Stimulated activated CD8-positive, alpha-beta memory T cell treated with anti-CD3 and anti-CD28 coated beads, Interleukin-7, amount 100 ng/mL, for 1 hour (primary cell): Measurements from ENCODE around the gene NDRG2.

ENCODE experiments used
- DNase-seq, 2 donors: peaks; one replicate each; pipeline ENCODE4 v3.0.0-alpha.2; 2020; ENCODE audit warnings: low read depth in 2 of 2

The NDRG2 gene

GRCh38 chr14:21033133-21033698, 8.4 kb upstream of the NDRG2 start:
- DNase-seq = no peak

GRCh38 chr14:21032326-21033132, 7.7 kb upstream of the NDRG2 start:
- DNase-seq = no peak

DNA sequence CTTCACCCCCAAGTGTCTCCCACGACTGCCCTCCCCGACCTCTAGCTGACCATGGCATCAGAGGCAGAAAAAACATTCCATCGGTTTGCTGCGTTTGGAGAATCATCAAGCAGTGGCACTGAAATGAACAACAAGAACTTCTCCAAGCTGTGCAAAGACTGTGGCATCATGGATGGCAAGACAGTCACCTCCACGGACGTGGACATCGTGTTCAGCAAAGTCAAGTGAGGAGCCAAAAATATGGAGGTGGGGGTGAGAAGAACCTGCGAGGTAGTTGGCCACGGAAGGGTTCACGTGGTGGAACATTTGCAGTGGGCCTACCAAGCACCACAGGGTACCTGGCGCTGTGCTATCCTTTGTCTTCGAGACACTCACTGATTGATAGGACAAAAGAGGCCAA, 5.7 kb upstream of the NDRG2 start:
- no peak for DNase-seq

- no peak for DNase-seq
Measured at GRCh38 chr14:21029917-21030316, 5.1 kb upstream of the NDRG2 start, which contains the start of gene TPPP2. TSS of gene TPPP2 (plus strand) at chr14:21030217. CDS start at chr14:21030582, 365 bp downstream.

DNA sequence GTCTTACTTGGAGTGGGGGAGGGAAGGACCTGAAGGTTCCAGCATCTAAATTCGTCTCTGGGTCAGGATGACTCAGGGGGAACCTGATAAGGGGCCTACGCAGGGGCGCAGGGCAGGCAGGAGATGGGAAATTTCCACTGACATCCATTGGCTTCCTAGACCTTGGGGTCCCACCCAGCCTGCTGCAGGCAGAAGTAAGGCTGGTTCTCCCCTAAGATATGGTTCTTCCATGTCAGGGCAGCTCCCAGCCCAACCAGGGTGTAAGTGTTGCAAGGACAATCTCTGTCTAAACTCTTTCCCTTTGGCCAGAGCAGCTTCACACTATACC, 2.1 kb upstream of the NDRG2 start:
- DNase-seq = no peak

- no peak for DNase-seq
Measured at GRCh38 chr14:21026274-21026987, 1.6 kb upstream of the NDRG2 start.

DNA sequence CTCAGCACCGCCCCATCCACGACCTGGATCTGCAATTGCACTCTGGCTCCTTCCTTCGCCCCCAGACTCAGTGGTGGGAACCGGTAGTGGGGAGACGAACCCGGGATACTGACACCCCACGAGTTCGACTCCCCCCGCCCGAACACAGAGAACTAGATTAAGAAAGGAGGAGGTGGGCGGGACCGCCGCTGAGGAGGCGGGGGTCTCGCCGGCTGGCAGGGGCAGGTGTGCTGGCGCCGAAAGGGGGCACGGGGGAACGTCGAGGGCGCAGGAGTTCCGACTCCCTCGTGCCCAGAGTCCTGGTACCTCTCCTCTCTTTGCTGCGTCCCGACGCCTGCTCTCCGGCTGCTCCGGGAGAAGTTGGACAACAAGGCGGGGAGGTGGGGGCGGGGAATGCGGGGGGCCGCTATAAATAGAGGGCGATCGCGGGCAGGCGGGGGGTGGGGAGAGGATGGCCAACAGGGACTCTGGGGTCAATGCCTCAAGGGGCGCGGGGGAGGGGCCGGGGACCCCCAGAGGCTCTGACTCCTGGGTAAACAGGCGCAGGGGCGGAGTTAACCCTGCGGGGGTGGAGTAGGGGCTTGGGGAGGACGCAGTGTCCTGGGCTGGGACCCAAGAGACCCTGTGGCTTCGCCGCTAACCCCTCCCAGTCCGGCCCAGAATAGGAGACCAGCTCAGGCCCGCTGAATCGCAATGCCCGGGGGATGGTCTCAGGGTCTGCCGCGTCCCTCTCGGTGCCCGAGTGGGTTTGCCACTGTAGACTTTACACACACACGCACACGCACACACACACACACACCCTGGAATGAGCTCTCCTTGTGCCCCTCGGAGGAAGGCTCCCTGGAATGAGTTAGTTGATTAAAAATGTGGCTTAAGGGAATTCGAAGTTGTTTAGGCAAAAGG, 761 bp upstream of the NDRG2 start:
- no peak for DNase-seq

DNA sequence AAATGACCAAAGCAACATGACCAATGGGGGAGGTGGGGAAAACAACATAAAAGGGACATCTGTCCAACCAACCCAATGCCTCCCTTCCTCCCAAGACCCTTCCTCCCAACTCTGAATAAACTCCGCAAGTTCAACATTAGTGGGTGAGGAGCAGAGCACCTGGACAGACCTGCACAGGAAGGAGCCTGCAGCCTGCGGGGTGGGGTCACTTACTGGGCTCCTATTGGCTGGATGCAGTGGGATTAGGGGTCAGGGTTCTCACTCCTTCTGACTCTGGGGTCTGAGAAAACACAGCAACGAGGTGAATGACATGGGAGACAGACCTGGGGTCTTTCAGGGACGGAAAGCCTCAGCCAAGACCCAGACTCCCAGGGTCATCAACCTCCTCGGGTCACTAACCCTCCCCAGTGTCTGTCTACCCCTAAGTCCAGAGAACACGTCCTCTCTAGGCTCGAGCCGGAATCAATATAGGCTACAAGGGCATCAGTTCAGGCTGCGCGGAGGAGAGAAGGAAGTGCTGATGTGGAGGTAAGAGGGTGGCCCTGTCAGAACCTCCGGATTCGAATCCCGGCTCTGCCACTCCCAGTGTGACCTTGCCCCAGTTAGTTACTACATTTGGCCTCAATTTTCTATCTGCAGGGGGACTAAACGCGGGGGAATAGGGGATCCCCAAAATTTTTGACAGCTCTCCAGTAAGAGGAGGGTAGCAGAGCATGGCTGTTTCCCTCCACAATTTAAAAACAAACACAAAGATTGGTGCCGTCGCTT, 860 bp downstream of the NDRG2 start:
- DNase-seq = no peak

- DNase-seq = no peak
Measured at GRCh38 chr14:21023174-21023573, 1.7 kb downstream of the NDRG2 start.

DNA sequence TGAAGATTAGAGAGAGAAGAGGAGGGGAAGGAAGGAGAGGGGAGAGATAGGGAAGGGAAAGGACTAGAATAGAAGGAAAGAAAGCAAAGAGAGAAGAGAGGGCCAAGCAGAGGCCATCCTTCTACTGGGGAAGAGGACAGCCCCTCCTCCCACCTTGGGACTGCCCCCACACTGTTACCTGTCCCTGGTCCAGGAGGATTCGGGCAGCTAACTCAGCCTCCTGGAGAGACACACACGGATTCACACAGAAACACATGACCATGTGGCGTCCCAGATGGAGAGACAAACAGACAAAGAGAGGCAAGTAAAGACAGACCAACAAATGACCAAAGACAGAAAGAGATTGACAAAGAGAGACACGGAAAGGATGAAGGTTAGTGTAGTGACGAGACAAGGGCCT, 2.2 kb downstream of the NDRG2 start:
- no peak for DNase-seq

DNA sequence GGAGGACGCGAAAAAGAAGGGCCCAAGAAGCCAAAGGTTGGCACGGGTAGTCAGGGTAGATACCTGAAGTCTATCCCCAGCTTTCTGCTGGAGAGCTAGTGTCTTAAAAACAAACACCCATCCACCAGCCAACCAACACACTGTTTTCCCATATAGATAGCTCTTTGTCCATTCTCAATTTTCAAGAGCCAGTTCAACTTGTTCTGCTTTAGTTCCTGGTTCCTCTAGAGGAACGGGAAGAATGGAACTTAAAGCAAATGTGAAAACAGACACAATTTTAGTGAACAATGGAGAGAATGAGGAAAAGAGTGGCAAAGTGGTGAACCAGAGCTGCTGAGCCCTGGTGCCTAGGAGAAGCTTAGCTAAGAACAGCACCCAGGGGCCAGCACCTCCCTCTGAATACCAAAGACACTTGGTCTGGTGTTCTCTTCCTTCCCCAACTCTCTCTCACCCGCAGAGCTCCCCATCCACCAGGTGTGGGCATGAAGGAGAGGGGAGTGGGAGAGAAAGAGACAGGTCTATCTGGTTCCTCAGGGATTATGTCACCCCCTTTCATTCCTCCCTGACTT, 3.8 kb downstream of the NDRG2 start:
- no peak for DNase-seq

GRCh38 chr14:21019366-21019765, 5.5 kb downstream of the NDRG2 start:
- DNase-seq = no peak

- DNase-seq = no peak
Measured at GRCh38 chr14:21018781-21019180, 6.1 kb downstream of the NDRG2 start.

DNA sequence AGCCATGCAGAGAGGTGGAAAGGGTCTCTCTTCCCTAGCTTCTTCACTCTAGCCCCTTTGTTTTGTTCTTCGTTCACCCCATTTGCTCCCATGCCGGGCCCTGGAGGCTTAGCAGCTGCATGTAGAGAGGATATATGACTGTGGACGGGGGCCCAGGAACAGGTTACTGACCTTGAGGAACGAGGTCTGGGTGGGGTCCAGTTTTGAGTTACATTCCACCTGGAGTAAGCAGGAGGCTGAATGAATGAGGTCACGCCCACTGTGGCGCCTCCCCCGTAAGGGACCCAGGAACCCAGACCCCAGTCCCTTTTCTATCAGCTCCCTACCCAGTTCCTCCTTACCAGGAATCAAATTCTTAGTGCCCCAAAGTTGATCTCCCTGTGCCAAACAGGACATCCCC, 6.6 kb downstream of the NDRG2 start:
- no peak for DNase-seq

GRCh38 chr14:21017528-21018245, 7.2 kb downstream of the NDRG2 start:
- DNase-seq = no peak

DNA sequence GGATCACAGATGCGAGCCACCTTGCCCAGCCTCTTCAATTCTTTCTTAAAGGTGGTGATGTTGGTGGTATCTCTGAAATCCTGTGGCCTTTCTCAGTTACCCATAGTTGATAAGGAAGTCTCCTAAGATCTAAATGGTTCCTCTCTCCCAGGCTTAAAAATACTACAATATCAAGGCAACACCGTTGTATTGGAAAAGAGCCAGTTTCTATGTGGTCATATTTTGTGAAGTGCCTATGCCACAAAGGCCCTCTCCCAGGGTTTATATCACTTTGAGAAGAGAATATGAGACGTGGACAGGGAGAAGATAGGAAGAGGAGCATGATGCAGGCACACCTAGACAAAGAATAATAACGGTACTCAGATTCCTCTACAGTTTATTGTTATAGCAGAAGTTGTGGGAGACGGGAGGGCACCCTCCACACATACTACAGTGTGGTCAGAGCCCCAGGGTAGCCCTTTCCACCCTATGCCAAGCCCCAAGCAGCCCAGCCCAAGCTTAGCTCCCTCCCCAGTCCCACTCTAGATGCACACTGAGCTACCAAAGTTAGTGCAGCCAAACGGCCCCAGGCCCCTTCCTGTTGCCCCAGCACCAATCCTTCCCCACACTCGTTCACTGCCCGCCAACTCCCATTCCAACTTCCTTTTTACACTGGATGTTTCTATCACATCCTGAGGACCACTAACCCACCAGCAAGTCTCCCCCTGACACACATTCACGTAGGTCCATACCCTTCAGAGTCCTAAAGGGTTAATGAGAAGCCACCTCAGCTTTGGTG, 8.3 kb downstream of the NDRG2 start:
- no peak for DNase-seq

GRCh38 chr14:21015312-21015711, 9.5 kb downstream of the NDRG2 start:
- DNase-seq = no peak

DNA sequence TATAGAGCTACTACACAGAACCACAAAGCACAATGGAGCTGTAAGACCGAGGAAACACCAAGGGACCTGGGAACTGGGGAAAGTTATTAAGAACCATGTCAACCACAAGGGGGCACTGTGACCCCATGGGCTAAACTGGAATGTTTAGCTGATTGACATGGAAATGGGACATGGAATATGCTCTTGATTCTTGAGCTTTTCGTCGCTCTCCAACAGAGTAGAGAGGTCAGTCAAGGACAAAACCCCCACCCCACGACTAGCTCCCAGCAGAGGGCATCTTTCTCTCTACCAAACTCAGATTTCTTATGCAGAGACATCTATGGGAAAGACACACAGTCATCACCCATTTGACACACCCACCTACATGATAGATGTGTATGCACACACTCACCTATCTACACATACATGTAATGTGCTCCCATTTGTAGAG, 10.1 kb downstream of the NDRG2 start:
- DNase-seq = peak; percentile 60 to 76

DNA sequence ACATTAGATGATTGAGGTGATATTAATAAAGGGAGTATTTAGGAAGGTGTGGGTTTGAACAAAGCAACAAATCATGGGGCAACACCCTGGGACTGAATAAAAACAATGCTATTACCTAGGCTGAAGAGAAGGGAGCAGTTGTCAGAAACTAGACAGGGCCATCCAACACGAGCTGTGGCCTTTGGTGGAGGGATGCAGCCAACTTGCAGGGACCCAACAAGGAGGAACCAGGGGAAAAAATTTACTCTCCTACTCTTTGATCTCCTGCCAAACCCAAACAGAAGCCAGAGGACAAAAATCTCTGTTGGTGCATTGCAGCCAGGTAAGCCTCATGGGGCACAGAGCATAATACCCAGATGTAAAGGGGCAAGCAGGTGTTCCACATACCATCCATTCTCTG, 13.7 kb downstream of the NDRG2 start:
- no peak for DNase-seq
